Inferior parietal cortex (tissue), 1 donor: ENCODE measurements around the gene DTD1.

ENCODE experiments used
- DNase-seq: peaks from one replicate; pipeline ENCODE4 v3.0.0-alpha.2; 2016; ENCODE audit errors: extremely low spot score

DTD1 gene

GRCh38 chr20:18663932-18664331 lies 76.1 kb downstream of the DTD1 start:
- DNase-seq: no peak

DNA sequence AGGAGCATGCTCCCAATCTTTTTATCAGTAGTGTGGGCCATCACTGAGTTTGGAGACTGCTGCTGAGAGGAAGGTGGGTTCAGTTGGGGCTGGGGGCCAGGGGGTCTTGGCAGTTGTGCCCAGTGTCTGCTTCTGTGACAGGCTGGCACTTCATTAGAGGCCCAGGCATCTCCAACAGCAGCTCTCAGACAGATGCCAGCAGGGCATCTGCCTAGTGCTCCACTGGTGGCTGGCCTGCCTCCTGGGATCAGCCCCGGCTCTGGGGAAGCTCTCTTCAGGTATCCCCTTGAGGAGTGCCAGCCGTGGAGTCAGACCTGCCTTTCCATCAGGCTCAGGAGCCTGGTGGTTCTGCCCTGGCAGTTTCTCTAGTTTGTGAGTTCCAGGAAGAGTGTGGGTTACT lies 77.3 kb downstream of the DTD1 start:
- DNase-seq: no peak

DNA sequence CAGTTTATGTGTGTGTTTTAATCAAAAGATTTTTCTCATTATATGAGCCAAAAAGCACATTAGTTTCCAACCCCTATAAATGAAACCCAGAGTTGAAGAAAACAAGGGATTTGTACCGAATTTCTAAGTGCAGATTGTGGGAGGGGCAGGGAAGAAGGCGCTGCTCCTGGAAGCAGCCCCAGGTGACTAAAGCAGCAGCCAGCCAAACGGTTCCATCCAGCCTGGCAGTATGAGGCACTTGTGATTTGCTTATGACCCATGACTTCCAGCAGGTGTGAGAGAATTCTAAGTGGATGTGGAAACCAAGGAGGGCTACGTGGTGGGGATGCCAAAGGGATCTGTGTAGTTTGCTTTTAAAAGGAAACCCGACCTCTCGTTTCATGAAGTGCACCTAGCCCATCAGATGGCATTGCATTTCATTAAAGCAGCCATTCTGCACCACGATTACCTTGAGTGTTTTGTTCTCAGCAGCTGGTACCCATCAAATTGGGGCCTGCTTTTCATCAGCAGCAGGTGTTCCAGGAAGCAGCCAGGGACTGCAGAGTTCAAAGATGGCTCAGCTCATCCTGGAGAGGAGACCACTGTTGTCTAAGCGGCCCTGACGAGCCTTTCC lies 79.1 kb downstream of the DTD1 start:
- no peak for DNase-seq

DNA sequence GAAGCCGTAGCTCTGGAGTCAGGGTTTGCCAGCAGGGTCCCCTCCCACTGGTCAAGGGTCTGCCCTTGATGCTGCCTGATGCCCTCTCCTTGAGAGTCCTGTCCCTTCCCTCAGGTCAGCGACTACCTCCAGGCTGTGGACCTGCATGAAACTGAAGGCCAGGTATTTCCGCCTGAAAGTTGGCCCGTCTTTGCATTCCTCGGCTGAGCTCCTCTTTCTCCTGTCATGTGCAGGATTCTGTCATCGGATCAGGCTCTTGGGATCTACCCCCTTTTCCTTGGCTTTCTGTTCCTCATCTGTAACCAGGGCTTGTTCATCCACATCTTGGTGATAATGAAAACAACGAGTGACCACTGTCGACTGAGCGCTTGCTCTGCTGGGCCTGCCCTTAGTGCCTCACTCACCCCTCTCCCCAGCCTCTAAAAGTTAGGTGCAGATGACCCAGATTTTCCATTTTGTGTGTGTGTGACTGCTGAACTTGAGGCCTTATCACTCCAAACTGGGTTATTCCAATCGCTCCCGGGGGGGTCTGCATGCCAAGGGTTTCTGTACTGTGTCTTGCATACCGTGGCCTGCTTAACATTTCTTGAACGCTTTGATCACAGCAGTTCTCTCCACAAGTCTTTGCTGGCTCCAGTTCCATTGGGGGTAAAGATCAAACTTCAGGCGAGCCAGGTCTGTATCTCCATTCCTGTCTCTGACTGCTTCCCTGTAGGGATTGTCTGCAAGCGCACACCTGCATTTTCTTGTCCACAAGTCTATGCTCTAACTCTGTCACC lies 81.6 kb downstream of the DTD1 start:
- no peak for DNase-seq

GRCh38 chr20:18671203-18671710 lies 83.4 kb downstream of the DTD1 start:
- no peak for DNase-seq

DNA sequence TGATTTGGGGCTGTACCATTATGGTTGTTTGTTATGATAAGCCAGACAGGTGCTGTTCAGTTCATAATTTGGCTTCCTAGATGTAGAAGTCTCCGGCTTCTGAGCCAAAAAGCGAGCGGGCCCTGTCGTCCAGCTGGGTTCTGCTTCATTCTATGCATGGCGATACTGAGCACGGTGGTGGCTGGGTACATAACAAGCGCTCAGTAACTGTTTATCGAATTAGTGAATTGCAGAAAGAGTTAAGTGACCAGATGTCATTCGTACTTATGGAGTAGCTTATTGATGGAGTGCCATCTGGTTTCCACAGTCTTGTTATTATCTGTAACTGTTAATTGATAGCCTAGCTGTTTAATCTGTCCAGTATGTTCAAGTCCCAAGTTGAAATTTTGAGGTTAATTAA lies 85.0 kb downstream of the DTD1 start:
- DNase-seq: no peak

GRCh38 chr20:18676396-18676795 lies 88.5 kb downstream of the DTD1 start:
- DNase-seq: no peak

GRCh38 chr20:18677126-18677525 lies 89.3 kb downstream of the DTD1 start:
- DNase-seq: no peak

DNA sequence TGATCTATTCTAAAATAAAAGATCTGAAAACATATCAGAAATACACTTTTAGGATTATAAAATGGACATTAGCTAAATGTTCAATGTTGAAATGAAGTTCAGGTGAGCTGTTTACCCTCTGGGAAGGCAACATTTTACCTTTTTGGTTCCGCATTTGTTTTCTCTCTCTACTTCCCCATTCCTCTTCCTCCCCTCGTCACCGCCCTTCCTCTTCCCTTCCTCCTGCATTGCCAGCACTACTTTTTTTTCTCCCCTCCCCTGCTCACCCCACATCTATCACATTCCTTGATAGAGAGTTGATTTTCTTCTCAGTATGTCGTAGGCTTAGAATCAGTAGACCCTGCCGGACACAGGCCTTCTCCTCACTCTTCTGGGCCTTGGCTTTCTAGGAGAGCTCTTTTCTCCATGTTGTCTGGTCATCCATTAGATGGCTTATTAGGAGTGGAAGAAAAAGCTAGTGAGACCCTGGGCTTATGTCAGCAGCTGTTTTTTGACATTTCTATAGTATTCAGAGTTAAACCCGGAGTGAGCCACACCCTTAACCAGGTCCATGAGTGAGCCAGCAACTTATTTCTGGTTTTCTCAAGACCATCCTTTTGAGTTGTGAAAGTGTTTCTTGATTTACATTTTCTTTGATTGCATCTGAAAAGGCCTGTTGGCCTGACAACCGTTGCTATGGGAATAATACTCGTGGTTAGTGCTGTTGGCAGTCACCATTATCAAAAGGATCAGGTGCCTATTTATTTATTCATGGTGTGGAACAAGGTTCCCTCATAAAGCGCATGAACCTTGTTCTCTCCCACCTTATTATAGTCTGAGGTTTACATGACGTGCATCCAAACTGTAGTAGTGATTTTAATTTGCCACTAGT lies 90.9 kb downstream of the DTD1 start:
- no peak for DNase-seq

DNA sequence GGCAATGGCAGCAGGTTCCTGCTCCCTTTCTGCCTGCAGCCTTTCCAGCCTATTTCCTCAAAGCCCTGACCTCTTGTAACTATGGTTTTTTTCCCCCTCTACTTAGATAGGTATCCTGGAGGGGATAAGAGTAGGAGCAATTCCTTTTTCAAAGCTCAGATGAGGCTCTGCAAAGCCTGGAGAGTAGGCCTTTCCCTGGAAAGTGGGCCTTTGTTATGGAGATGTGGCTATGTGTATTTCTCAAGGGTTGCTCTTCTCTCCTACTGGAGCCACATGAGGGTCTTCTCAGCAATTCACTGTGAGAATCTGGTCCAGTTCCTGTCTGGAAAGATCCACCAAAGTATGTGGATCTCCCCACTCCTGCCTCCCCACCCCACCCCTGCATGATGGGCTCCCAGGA lies 96.0 kb downstream of the DTD1 start:
- no peak for DNase-seq

DNA sequence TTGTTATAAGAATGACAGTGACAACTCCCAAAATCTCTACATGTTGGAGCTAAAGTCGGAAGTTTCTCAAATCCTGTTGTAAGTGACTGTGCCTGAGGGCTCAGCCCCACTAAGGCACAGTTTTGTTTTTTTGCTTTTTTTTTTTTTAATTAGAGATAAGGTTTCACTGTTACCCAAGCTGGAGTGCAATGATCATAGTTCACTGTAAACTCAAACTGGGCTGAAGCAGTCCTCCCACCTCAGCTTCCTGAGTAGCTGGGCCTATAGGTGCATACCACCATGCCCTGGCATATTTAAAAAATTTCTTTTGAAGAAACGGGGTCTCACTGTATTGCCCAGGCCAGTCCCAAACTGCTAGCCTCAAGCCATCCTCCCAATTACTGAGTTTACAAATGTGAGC lies 96.9 kb downstream of the DTD1 start:
- no peak for DNase-seq

GRCh38 chr20:18685406-18685805 lies 97.6 kb downstream of the DTD1 start:
- DNase-seq: no peak

GRCh38 chr20:18686696-18687095 lies 98.8 kb downstream of the DTD1 start:
- DNase-seq: no peak

GRCh38 chr20:18688676-18689075 lies 100.8 kb downstream of the DTD1 start:
- no peak for DNase-seq

GRCh38 chr20:18689557-18689956 lies 101.7 kb downstream of the DTD1 start:
- DNase-seq: no peak

- no peak for DNase-seq
Measured at GRCh38 chr20:18692447-18692846, 104.6 kb downstream of the DTD1 start.

DNA sequence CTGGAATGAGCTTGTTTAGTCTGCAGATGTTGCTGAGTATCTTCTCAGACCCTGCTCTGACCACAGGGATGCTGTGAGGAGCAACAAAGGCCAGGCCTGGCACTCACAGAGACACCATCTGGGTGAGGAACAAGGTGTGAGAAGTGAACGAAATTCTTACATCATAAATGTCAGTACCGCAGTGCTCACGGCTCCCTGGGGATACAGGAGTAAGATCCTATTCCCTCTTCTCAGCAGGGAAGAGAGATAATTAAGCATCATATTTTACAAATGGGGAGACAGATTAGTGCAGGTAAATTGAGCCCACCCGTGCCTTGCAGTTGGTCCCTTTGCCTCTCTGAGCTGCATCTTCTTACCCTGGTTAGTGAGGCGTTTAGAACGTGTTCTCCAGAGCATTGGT lies 106.2 kb downstream of the DTD1 start:
- no peak for DNase-seq

DNA sequence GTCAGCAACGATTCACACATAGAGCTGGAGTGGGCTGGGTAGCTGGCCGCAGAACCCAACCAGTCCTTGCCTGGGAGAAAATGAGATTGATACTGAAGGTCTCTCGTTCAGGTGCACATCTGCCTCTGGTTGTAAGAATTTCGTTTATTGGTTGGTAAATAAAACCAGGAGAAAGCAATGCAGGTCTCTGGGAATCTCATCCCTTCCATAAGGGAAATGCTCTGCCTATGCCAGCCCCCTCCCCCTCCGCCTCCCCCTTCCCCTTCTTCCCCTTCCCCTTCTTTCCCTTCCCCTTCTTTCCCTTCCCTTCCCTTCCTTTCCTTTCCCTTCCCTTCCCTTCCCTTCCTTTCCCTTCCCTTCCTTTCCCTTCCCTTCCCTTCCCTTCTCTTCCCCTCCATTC lies 107.3 kb downstream of the DTD1 start:
- DNase-seq: no peak

DNA sequence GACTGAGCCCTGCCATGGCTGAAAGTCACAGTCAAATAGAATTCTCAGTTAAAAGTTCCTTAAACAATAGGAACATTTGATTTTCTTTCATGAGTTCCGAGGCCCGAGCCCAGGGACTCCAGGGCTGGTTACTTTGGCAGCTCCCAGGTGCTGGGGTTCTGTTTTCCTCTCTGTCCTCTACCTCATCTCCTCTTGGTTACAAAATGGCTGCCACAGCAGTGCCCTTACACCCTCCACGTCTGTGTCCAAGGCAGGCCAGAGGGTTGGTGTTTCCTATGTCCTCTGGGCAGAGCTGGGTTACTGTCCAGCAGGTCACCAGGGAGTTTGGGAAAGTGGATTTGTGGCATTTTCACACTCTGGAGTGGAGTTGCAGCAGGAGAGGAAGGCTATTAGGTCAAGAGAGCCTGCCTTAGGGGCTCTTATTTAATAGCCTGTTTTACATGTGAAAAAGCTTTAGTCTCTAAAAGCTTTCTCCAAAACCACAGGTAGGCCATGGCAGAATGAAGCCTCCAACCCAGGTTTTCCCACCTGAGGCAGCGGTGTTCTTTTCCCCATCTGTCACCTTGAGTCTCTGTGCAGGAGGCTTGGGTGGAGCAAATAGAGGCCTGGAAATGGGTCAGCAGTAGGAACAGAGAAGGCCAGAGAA lies 111.0 kb downstream of the DTD1 start:
- no peak for DNase-seq

DNA sequence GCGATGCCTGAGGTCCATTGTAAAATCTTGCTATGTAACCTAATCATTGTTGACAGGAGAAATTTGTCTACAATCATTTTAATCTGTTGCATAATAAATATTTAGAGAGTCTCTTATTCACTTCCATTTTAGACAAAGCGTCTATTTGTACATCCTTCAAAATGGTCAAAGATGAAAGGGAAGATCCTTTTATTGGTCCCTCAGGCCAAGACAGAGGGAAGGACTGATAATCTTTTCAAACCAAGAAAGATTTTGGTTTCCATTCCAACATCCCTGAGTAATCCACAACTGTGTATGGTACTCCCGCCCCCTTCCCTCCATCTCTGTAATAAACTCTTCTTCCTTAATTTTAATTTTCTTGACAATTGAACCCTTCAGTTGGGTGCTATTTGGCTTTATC lies 114.1 kb downstream of the DTD1 start:
- DNase-seq: no peak

DNA sequence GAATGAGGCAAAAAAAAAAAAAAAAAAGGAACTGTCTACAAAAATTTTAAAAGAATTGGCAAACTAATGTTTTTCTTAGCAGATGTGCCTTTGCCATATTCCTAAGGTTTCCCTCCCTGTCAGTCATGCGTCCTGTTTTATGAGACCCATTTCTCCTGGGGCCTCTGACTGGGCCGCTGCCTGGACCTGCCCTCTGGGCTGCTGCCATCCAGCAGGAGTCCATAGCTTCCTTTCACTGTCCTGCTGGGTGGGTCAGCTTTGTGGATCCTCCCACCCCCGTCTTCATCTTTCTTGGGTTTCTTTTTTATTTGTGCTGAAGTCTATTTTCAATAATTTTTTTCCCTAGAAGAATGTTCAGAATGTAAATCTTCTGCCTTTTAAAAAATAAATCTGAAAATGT lies 114.9 kb downstream of the DTD1 start:
- no peak for DNase-seq

- DNase-seq: no peak
Measured at GRCh38 chr20:18705490-18705889, 117.6 kb downstream of the DTD1 start.
